ENCODE results near the gene ST7.
A peak's percentile ranks its signal among the peaks of the same experiment; 100 is the strongest.

Gene ST7

GRCh38 chr7:117010375-117011133 lies 57.3 kb downstream of the ST7 start:
- no peak overlapping the region for H3K4me3 ChIP-seq (ENCODE audit: low read depth, low read length)
- TF ChIP-seq CTCF (IDR thresholded peaks at IDR 0.05; ENCODE audit: low read depth, low read length): no peak

- no peak for TF ChIP-seq CTCF (IDR thresholded peaks at IDR 0.05; ENCODE audit: low read depth, low read length)
- no peak overlapping the region for H3K4me3 ChIP-seq (ENCODE audit: low read depth, low read length)
These were observed 58.3 kb downstream of the ST7 start for GRCh38 chr7:117011419-117012260.

GRCh38 chr7:117012284-117012683 lies 59.0 kb downstream of the ST7 start:
- no peak overlapping the region for H3K4me3 ChIP-seq (ENCODE audit: low read depth, low read length)
- TF ChIP-seq CTCF (IDR thresholded peaks at IDR 0.05; ENCODE audit: low read depth, low read length): no peak

- peak; percentile 36; the same call in 1 of the 2 replicates for TF ChIP-seq CTCF (IDR thresholded peaks at IDR 0.05; ENCODE audit: low read depth, low read length)
- H3K4me3 ChIP-seq (ENCODE audit: low read depth, low read length): no peak overlapping the region
These were observed 59.4 kb downstream of the ST7 start for GRCh38 chr7:117012696-117013095.

GRCh38 chr7:117014099-117014656 lies 60.9 kb downstream of the ST7 start:
- H3K4me3 ChIP-seq (ENCODE audit: low read depth, low read length): no peak overlapping the region
- TF ChIP-seq CTCF (IDR thresholded peaks at IDR 0.05; ENCODE audit: low read depth, low read length): no peak

- H3K4me3 ChIP-seq (ENCODE audit: low read depth, low read length): no peak overlapping the region
- TF ChIP-seq CTCF (IDR thresholded peaks at IDR 0.05; ENCODE audit: low read depth, low read length): no peak
These were observed 61.4 kb downstream of the ST7 start for GRCh38 chr7:117014673-117015133.
